Measurements from ENCODE around the gene MEX3D. TPM values are rescaled to one million over a fixed set of nuclear protein-coding genes. Genes with fewer than 3 reads are reported as not detected.

MEX3D gene
- polyA plus RNA-seq, 1 donor (not counting 4 experiments of a cell fraction or from before 2014, with no cell fraction given) = 3.9 TPM

GRCh38 chr19:1612114-1613086 lies 44.3 kb upstream of the MEX3D start:
- no peaks in the 10 kb centered on the region for H4K20me1 ChIP-seq (ENCODE audit: control insufficient read depth, extremely low read depth, insufficient read depth, low read length)
- TF ChIP-seq EZH2 (IDR thresholded peaks at IDR 0.05; ENCODE audit: low read length) = no peak
- TF ChIP-seq, protein P1, sequence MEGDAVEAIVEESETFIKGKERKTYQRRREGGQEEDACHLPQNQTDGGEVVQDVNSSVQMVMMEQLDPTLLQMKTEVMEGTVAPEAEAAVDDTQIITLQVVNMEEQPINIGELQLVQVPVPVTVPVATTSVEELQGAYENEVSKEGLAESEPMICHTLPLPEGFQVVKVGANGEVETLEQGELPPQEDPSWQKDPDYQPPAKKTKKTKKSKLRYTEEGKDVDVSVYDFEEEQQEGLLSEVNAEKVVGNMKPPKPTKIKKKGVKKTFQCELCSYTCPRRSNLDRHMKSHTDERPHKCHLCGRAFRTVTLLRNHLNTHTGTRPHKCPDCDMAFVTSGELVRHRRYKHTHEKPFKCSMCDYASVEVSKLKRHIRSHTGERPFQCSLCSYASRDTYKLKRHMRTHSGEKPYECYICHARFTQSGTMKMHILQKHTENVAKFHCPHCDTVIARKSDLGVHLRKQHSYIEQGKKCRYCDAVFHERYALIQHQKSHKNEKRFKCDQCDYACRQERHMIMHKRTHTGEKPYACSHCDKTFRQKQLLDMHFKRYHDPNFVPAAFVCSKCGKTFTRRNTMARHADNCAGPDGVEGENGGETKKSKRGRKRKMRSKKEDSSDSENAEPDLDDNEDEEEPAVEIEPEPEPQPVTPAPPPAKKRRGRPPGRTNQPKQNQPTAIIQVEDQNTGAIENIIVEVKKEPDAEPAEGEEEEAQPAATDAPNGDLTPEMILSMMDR (optimal IDR thresholded peaks at IDR 0.05 in 1 of 3, IDR thresholded peaks at IDR 0.05 in 1 of 3, conservative IDR thresholded peaks at IDR 0.05 in 1 of 3; ENCODE audit: extremely low read depth in 1 of 3, insufficient read depth in 2 of 3, low read length in 3 of 3) = no peak
- H3K9me3 ChIP-seq (ENCODE audit: control insufficient read depth, low read depth, low read length) = no peaks in the 10 kb centered on the region
- H3K9me1 ChIP-seq (ENCODE audit: control insufficient read depth, extremely low read depth, insufficient read depth, low read length) = no peaks in the 10 kb centered on the region
- H3K27me3 ChIP-seq (ENCODE audit: control insufficient read depth, extremely low read depth, insufficient read depth, low read length) = no peaks in the 10 kb centered on the region
- no peak for DNase-seq (ENCODE audit: low read depth, low spot score)
- dilution Hi-C loops (cut with MboI; ENCODE audit: extremely low pct_ligation_motif_present, low sequenced_read_pairs) = no loop called here
- H3K36me3 ChIP-seq (ENCODE audit: control insufficient read depth in 2 of 2, extremely low read depth in 1 of 2, insufficient read depth in 2 of 2, low read length in 2 of 2) = peaks cover 11 to 39% of the 10 kb centered on the region in 2 experiments
- H3K9ac ChIP-seq (ENCODE audit: control insufficient read depth, extremely low read depth, insufficient read depth, low read length) = no peak overlapping the region
- no peaks in the 10 kb centered on the region for H3K79me2 ChIP-seq (ENCODE audit: control insufficient read depth, insufficient read depth, low read length)
- no peak overlapping the region for H2AFZ ChIP-seq (ENCODE audit: control insufficient read depth, low read length)
- no peak for FAIRE-seq
- H3K27ac ChIP-seq (ENCODE audit: control insufficient read depth, insufficient read depth, low read length) = no peak overlapping the region
- no peak overlapping the region for H3K4me2 ChIP-seq (ENCODE audit: control insufficient read depth, extremely low read depth, insufficient read depth, low read depth, low read length)
- H3K4me1 ChIP-seq (ENCODE audit: control insufficient read depth, extremely low read depth, insufficient read depth, low read length) = no peaks in the 10 kb centered on the region
- no peak overlapping the region for H3K4me3 ChIP-seq (ENCODE audit: control insufficient read depth in 2 of 3, extremely low read depth in 1 of 3, insufficient read depth in 2 of 3, low read depth in 1 of 3, low read length in 3 of 3)

DNA sequence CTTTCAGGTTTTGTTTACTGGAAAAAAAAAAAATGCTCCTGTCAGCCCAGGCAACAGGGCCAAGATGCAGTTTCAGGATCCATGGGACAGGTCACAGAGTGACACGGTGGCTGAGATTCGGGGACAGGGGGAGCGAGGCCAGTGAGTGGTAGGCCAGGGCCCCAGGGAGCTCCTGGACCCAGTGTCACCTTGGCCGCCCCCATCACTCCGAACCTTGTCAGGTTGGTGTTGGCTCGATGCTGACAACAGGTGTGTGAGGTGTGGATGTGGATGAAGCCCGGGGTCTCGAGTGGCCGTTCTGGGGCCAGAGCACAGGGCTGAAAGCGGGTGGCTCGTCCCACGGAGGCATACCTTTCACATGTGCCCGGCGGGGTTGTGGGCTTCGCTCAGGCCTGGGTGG lies 43.2 kb upstream of the MEX3D start:
- no peaks in the 10 kb centered on the region for H3K79me2 ChIP-seq (ENCODE audit: control insufficient read depth, insufficient read depth, low read length)
- FAIRE-seq (no peak), DNase-seq (ENCODE audit: low read depth, low spot score) (no peak)
- H3K36me3 ChIP-seq (ENCODE audit: control insufficient read depth in 2 of 2, extremely low read depth in 1 of 2, insufficient read depth in 2 of 2, low read length in 2 of 2) = peaks cover 11 to 32% of the 10 kb centered on the region in 2 experiments
- TF ChIP-seq, protein P1 (optimal IDR thresholded peaks at IDR 0.05 in 1 of 3, IDR thresholded peaks at IDR 0.05 in 1 of 3, conservative IDR thresholded peaks at IDR 0.05 in 1 of 3; ENCODE audit: extremely low read depth in 1 of 3, insufficient read depth in 2 of 3, low read length in 3 of 3) = no peak
- no peak for TF ChIP-seq EZH2 (IDR thresholded peaks at IDR 0.05; ENCODE audit: low read length)
- dilution Hi-C loops (cut with MboI; ENCODE audit: extremely low pct_ligation_motif_present, low sequenced_read_pairs) = no loop called here
- no peaks in the 10 kb centered on the region for H3K9me3 ChIP-seq (ENCODE audit: control insufficient read depth, low read depth, low read length)
- H3K4me1 ChIP-seq (ENCODE audit: control insufficient read depth, extremely low read depth, insufficient read depth, low read length) = peaks cover under 1% of the 10 kb centered on the region
- H3K27ac ChIP-seq (ENCODE audit: control insufficient read depth, insufficient read depth, low read length) = no peak overlapping the region
- no peak overlapping the region for H3K4me2 ChIP-seq (ENCODE audit: control insufficient read depth, extremely low read depth, insufficient read depth, low read depth, low read length)
- no peak overlapping the region for H3K4me3 ChIP-seq (ENCODE audit: control insufficient read depth in 2 of 3, extremely low read depth in 1 of 3, insufficient read depth in 2 of 3, low read depth in 1 of 3, low read length in 3 of 3)
- no peaks in the 10 kb centered on the region for H3K9me1 ChIP-seq (ENCODE audit: control insufficient read depth, extremely low read depth, insufficient read depth, low read length)
- no peaks in the 10 kb centered on the region for H4K20me1 ChIP-seq (ENCODE audit: control insufficient read depth, extremely low read depth, insufficient read depth, low read length)
- no peak overlapping the region for H3K9ac ChIP-seq (ENCODE audit: control insufficient read depth, extremely low read depth, insufficient read depth, low read length)
- no peak overlapping the region for H2AFZ ChIP-seq (ENCODE audit: control insufficient read depth, low read length)
- H3K27me3 ChIP-seq (ENCODE audit: control insufficient read depth, extremely low read depth, insufficient read depth, low read length) = no peaks in the 10 kb centered on the region

Measured in keratinocyte (primary cell).